Kidney tubule cell (primary cell): ENCODE data around the gene DOCK10.
"Not testable (repeated sequence)": the region's sequence is repeated elsewhere in the genome, so short reads cannot be mapped to it uniquely, and the experiment has no call there.

ENCODE experiments used
- DNase-seq: peaks from one replicate; pipeline ENCODE4 v3.0.0-alpha.2; 2018; ENCODE audit warnings: low spot score

The DOCK10 gene

DNA sequence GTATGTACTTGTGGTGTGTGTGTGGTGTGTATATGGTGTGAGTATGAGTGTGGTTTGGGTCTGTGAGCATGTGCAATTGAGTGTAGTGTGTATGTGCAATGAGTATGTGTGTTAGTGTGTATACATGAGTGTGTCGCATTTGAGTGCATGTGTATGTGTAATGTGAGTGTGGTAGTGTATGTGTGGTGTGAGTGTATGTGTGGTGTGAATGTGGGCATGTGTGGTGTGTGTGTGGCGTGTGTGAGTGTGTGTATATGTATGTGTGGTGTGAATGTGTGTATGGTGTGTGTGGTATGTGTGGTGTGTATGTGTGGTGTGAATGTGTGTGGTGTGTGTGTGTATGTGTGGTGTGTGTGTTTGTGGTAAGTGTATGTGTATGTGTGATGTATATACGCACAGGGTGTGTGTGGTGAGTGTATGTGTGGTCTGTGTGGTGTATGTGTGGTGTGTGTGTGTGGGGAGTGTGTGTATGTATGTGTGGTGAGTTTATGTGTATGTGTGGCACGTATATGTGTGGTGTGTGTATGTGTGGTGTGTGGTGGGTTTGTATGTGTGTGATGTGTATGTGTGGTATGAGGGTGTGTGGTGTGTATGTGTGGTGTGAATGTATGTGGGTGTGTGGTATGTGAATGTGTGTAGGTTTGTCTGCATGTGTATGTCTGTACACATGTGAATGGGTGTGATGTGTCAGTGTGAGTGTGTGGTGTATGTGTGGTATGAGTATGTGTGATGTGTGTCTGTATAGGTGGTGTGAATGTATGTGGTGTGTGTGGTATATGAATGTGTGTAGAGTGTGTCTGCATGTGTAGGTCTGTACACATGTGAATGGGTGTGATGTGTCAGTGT lies 123.4 kb downstream of the DOCK10 start:
- DNase-seq, result no peak

DNA sequence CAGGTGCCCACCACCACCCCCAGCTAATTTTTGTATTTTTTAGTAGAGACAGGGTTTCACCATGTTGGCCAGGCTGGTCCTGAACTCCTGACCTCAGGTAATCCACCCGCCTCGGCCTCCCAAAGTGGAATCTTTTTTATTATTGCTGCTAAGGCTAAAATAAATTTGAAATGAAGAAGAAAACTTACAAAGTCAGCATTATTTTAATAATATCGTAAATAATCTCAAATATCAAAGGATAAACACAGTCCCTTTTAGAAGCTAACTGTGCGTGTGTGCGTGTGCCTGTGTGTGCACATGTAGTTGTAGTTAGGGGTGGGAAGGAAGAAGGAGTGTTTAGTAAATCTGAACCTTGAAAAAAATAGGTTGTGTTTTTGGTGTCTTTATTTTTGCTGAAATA lies 125.0 kb downstream of the DOCK10 start:
- DNase-seq, result not testable (repeated sequence)

DNA sequence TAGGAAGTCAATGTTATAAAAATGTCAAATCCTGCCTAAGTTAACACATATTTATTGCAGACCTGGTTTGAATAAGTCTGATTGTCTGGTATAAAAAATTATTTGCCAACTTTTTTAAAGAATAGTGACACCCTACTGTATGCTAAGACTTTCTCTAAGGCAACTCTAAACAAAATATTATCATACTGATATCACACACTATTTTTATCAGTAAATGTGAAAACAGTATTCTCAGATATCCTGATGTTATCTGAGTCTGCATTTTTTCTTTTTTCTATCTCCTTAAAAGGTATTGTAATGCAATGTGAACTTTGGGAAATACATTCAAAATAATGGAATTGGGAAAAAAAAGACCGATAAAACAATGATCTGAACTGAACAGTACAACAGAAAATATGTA lies 127.1 kb downstream of the DOCK10 start:
- DNase-seq, result no peak

DNA sequence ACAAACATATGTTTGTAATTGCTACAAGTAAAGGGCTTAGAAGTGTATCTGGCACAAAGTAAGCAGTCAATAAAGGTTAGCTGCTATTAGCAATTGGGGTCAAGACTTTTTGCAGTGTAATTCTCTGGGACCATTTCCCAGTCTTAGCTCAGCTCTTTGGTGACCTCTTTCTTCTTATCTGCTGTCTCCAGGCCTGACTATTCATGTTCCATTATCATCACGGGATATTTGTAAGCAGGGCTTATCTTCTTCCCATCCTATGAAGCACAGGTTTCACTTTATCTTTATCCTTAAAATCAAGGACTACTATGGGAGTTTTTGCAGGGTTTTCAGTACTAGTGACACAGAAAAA lies 131.7 kb downstream of the DOCK10 start:
- no peak for DNase-seq

DNA sequence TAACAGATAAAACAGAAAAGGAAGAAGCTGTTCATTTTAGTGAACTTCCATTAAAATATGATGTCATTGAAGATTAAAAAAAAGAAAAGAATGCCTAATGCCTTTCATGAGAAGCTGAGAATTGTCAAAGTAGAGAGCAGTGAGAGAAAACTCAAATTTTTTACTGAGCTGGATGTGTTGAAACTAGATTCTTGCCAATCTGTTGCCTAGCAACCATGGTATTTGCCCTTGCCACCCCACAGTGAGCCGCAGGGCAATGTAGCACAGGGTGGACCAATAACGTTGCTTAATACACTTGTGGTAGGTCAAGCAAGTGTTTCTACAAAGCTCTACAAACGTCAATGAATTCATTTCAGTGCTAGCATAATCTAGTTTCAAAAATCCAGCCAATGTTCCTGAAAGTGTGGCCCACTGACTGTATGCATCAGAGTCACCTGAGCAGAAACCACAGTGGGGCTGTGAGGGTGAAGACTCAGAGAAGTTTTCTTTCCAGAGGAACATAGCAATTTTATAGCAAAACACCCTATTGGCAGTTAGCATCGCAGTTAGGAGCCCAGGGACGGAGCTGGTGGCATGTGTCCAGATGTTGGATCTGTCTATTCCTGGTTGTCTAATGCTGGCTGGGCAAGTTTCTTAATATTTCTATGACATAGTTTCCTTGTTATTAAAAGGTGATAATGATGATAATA lies 132.2 kb downstream of the DOCK10 start:
- peak; percentile 88 for DNase-seq

DNA sequence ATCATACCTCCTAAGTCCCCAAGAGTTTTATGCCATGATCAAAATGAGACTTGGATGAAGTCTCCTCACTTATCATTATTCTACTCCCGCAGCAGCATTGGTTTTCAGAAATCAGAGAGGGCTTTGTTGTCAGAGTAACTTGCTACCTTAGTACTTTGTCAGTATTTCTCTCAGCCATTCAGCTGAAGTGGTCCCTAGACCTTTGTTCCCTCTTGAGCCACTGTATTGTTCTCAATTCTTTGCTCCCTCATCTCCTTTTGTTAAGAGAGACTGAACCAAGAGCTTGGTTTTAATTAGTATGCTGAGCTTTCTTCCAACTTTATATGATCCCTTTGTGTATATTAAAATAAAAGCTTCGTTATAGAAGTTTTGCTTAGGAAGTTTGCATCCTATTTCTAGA lies 133.4 kb downstream of the DOCK10 start:
- no peak for DNase-seq

DNA sequence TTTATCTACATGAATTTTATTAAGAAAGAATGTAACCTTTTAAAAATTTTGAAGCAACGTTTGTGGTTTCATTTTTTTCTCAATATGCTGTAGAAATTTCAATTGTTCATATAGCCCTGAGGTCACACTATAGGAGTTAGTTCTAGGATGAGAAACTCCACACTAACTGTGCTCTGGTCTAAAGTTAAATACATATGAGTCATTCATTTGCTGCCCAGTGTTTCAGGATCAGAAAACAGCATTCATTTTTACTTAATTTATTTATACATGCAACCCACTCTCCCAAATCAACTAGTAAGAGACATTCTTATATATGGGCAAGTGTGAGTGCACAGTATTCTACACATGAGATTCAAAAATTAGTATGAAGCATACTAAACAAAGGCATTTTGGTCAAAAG lies 137.9 kb downstream of the DOCK10 start:
- DNase-seq, result no peak

DNA sequence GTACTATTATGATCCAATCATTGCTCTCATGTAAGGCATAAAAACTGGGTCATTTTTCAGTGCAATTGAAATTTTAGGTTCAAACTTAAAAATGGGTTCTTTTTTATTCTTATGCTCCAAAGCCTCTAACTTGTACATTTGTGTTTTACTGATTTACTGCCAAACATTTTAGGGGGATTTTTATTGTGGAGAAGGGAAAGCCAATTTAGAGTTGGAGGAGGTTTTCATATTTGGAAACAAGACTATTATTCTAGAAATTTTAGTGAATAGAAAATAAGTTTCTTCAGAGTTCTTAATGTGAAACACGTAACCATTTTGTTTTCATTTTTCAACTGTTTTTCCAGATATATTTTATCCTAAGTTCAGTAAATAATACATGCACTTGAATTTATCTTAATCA lies 138.6 kb downstream of the DOCK10 start:
- DNase-seq, result no peak

DNA sequence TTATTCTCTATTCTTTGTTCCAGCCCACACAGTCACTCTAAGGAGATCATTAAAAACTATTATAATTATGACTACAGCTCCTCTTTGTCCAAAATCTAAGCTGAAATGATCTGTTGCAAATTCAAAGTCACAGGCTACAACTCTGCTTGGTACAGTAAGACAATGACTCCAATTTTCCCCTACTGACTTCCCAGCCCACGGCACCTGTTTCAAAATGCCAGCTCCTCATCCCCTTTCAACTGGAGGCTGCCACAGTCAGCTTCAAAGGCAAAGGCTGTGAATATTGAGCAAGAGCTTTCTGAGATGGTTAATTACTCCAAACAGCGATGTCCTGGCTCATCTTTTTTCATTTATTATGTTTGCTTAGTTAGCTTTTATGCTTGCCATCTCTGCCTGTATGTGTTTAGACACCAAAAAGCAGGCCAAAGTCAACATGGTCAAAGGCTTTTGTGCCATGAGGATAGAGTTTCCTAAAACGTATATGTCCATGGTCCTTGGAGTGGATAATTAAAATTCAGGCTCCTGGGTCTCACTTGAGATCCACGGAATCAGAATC lies 141.1 kb downstream of the DOCK10 start:
- no peak for DNase-seq

DNA sequence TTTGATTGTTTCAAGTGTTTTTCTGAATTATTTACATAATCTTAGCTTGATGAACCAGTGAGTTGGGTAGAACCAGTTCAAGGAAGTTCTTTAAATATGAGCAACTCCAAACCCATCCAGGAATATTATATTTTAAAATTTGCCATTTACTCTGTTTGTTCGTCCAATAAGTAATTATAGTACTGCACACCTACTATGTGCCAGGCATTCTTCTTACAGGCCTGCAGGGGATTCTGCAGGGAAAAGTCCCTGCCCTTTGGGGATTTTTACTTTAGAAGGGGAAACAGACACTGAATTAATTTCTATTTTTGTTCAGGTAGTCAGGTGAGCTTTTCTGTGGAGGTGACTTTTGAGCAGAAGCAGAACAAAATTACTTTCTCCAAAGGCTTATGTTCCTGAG lies 146.9 kb downstream of the DOCK10 start:
- no peak for DNase-seq

DNA sequence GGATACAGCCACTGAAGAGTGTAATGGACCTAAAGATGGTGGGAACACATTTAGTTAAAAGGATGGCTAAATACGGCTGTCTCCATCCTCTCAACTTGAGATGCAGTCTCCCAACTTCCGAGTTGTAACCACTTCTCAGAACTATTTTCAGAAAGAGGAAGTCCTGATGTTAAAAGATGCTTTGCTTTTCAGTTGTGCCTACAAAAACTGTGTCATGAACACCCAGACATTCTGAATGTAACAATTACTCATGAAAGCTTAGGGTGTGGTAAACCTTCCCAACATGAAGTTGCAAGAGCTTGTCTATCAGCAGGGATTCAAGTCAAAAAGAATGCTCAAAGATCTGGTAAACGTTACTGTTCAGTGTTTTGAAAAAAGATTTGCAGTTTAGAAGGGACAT lies 147.9 kb downstream of the DOCK10 start:
- no peak for DNase-seq

DNA sequence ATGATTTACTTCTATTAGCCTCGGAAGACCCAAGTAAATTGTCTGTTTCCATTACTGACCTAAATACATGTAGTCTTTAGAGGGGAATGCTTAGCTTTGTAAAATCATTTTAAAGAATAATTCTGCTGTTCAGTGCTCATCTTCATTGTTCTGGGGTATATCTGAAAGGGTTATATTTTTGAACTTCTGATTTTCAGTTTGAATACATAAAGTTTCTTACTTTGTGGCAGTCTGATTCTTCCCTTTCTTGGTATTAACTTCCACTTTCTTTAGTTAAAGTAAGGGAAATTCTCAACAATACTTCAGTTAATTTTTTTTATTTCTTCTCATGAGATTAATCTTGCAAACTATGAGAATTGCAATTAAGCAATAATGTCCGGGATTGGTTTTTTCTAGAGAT lies 148.4 kb downstream of the DOCK10 start:
- no peak for DNase-seq

DNA sequence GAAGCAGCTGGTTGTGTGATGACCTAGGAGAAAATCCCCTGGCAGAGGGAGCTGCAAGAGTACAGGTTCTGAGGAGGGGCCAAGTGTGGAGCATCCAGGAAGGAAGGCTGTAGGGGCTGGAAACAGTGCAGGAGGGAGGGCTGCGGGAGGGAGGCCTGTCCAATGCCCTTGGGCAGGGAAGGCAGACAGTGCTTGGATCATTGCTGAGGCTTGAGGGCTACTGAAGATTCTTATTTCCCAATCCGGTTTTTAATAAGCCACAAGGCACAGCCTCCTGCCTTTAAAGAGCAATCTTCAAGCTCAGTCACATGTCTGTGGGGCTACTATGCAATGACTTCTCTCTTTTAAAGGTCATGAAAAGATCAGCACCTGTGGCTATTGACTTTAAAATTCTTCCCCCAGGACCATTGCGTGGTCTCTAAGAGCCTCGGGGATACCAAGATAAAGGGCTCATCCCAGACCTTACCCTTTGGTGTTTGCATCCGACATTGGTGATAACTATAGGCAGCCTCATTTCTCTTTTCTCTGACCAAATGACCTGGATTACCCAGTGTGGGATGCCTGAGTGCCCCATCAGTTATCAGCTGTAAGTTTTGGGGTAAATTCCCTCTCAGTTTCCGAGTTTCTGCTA lies 149.6 kb downstream of the DOCK10 start:
- DNase-seq, result no peak

DNA sequence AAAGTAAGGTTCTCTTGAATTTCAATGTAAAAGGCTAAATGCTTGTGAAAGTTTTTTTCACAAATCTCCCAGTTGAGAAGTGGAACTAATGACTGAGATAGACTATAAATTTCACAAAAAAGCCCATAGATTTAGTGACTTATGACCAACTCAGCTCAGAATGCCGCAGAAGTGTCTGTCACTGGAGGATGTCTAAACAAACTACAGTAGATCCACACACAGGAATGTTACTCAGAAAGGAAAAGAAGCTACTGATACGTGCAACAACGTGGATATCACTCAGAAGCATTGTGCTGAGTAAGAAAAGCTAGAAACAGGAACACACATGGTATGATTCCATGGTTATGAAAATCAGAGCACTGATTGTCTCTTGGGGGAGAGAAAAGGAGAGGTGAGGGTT lies 151.9 kb downstream of the DOCK10 start:
- no peak for DNase-seq

DNA sequence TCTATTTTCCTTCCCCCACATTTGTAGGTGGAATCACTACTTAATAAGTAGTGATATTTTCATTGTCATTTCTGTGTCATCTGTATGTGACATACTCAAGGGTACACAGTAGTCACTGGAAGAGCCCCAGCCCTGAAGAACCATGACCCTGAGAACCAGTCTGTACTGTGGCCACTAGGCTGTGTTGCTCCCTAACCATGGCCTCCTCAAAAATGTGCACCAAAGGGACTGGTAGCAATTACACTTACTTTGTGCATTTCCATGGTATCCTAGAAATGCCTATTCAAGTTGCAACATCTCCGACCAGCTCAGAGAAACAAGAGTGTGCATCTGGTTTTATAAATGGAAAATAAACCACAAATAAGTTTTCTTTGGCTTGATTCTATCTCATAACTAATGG lies 155.1 kb downstream of the DOCK10 start:
- DNase-seq, result no peak

DNA sequence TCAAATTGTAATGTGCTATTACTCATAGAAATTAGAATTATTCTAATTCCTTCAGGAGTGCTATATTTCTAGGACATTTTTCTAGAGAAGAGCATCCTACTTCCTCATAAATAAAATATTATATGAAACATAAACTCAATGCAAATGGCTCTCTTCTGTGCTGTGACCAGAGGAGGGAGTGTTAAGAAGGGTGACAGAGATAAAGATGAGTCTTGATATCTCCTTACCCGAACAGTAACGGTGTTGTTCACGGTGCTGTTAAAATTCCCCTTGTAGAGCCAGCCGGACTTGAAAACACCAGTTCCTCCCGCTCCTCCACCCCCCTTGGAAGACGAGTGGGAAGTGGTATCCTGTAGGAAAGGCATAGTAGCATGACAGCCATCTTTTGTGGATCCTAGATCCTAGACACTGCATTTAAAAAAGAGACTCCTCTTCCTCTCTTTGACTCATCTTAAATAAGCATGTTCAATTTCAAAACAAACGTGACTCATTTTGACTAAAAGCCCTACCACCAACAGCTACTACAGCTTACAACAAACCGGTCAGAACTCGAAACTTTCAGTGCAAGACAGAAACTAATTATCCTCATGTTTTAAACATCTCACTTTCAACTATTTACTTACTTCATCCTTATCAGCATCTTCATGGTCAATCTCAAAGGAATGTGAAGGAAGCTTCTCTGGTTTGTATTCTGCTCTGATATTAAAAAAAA lies 156.3 kb downstream of the DOCK10 start:
- peak; percentile 79 for DNase-seq

DNA sequence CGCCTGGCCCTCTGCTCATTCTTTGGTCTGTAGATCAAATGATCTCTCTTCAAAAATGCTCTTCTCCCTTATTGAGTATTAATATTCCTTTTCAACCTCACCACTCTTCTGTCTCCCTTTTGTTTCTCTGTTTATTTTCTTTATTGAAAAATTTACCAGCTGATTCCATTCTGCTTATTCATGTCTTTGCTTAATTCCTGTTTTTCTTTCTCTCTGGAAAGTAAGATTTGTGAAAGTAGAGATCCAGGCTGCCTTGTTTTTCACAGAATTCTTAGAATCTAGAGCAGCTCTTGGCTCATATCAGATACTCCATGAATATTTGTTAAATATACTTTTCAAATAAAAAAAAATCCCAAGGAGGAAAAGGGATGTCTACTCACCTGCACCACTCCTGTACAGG lies 157.0 kb downstream of the DOCK10 start:
- DNase-seq, result no peak

DNA sequence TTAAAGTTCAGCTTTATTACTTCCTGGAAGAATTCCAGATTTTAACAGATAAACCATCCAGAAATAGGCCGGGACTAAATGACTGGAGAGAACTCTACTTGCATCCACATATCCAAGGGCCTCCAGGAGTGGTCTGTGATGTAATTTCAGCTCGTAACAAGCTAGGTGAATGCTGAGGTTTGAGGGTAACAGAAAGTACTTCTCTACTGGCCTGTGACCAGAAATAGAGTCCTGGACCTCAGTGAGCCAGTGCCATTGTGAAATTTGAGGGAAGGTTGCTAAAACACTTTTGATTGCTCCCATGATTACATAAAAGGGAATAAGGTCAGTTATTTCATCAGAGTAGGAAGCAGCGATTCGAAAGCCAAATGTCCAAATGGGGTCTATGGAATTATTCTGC lies 158.1 kb downstream of the DOCK10 start:
- DNase-seq, result peak; percentile 74

DNA sequence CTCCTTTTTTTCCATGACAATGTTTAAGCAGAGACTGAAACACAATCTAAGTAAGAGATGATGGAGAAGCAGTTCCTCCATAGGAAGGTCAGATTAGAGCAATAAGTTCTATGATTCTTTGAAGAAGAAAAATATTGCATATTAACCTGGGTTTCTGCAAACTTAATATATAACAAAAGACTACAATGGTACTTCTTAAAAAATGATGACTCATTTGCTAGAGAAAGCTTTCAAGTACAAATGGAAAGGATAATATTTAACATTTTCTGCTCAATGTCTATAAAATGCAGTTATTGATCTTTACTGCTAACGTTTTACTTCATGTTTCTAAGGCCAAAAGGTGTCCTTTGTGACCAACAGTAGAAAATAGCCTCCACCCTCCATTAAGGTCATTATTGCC lies 158.6 kb downstream of the DOCK10 start:
- no peak for DNase-seq

DNA sequence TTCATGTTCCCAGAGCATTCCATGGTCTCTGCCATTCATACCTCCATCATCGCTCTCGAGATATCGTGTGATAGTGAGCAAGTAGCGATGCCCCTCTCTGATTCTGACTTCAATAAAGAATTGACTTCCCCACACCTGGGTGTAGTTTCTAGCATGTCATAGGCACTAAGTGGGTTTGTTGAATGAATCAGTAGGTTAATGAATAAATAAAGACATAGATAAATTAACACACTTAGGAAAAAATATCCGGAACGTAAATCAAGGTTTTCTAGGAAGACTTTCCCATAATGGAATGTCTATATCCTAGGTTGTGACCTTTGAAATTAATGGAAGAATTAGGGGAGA lies 159.1 kb downstream of the DOCK10 start:
- DNase-seq, result peak; percentile 61

DNA sequence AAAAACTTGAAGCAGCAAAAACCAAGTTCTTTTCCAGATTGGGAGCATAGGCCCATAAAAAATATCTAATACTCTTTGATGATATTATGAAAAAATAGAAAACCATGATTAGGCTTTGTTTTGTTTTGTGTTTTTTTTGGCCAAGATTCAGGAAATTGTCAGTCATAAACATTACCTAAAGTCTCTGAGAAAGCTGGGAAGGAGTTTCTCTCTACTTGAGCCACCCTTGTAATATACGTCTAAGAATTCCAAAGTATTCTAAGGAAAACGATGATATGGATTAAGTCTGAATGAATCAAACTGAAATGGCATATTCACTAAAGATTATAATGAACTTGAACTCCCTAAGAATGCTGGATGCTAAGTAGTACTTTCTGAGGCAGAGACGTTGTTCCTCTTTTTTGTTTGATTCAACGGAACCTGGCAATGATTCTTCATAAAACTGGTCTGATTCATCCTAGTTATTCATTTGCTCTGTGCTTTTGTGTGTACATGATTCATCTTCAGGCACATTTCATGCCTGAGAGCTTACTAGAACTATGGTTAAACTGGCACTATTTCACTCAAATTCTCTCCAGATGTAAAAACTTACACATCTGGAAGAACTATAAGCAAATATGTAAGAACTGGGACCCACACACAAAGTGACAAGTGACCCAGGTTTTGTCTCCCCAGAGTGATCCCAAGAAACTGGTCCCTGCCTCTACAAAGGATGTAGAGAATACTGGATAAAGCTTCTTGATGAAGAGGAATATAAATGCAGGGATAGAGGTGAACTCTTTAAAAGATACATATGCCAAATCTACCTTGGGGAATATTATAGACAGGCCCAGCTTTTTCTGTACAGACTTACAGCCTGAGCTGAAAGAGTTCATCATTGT lies 159.7 kb downstream of the DOCK10 start:
- DNase-seq, result peak; percentile 92
